ENCODE measurements around the gene ABAT. TPM values are rescaled to one million over a fixed set of nuclear protein-coding genes. Genes with fewer than 3 reads are reported as not detected.
"Not testable (repeated sequence)": the region's sequence is repeated elsewhere in the genome, so short reads cannot be mapped to it uniquely, and the experiment has no call there.

The ABAT gene
- total RNA-seq, 4 donors from 2014 or later: 5.5 to 8.4 (median 6.5) TPM

DNA sequence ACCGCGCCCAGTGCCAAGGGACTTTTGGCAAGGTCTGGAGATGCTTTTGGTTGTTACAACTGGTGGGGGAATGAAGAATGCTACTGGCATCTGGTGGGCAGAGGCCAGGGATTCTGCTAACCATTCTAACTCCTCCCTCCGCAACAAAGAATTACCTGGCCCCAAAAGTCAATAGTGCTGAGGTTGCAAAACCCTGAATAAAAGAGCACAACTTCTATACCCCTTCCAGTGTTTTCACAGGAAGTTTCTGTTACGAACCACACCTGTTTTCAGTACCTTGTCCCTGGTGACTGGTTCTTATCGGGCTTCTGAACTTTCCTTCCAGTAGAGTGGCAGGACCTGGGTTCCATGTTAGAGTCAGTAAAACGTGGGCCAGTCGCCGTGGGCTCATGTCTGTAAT is 17.3 kb downstream of the ABAT start:
- ATAC-seq (ENCODE audit: low FRiP score) (no peak), DNase-seq (ENCODE audit: low spot score) (no peak)
- TF ChIP-seq, protein P1, sequence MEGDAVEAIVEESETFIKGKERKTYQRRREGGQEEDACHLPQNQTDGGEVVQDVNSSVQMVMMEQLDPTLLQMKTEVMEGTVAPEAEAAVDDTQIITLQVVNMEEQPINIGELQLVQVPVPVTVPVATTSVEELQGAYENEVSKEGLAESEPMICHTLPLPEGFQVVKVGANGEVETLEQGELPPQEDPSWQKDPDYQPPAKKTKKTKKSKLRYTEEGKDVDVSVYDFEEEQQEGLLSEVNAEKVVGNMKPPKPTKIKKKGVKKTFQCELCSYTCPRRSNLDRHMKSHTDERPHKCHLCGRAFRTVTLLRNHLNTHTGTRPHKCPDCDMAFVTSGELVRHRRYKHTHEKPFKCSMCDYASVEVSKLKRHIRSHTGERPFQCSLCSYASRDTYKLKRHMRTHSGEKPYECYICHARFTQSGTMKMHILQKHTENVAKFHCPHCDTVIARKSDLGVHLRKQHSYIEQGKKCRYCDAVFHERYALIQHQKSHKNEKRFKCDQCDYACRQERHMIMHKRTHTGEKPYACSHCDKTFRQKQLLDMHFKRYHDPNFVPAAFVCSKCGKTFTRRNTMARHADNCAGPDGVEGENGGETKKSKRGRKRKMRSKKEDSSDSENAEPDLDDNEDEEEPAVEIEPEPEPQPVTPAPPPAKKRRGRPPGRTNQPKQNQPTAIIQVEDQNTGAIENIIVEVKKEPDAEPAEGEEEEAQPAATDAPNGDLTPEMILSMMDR (IDR thresholded peaks at IDR 0.05): no peak

DNA sequence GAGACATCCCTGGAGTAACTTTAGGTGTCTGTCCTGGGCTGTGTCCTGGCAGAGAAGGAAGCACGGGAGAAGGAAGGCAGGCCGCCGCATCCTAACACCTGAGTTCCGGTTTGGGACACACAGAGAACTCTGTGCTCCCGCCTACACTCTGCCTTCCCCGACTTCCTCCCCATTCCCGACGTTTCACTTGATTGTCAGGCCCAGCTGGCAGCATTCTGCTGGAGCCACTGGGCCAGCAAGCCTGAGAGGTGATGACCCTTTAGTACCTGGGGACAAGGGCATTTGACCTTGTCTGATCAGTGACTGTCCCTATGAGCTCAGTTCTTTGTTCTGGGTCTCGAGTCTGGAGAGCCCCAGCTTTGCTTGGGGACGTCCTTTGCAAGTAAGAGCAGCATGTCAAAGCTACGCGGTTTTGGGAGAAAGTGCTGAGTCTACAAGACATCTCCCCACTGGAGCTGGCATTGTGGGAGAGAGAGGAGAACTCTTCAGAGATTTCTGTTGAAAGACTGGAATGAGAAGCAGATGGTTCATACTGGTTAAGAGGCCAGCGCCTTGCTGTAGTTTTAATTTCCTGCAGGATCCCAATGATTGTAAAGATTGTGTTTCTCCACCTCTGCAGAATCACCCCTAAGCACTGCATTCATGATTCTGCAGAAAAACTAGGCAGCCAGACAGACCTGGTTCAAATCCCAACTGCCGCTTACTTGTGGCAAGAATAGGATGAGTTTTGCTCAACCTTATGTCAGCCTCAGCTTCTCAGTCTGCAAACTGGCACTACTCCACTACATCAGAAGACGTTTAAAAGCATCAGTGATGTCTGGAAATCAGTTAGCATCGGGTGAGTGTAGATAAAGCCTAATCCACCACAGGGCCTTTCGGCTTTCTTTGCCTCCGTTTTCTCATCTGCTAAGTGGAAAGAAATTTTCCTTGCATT is 20.6 kb downstream of the ABAT start:
- no peak for ATAC-seq (ENCODE audit: low FRiP score)

DNA sequence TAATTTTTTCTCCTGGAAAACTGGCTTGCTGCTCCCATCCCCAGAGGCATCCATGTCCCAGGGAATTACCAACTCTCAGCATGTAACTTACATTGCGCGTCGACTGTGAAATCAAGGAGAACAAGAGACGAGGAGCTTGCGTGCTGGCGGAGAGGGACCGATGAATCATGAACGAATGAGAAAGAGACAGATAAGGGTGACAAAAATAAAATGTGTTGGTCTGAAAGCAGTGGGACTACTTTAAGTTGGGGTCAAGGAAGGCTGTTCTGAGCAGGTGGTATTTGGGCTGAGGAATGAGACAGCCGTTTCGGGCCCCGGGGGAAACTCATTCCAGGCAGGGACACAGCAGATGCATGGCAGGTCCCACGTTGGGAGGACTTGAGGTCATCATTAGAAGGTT is 22.5 kb downstream of the ABAT start:
- TF ChIP-seq, protein P1 (IDR thresholded peaks at IDR 0.05): no peak
- ATAC-seq (ENCODE audit: low FRiP score) (no peak), DNase-seq (ENCODE audit: low spot score) (no peak)

More for the DNA sequence above, 20.6 kb downstream of the ABAT start:
- TF ChIP-seq, protein P1 (IDR thresholded peaks at IDR 0.05): no peak
- DNase-seq (ENCODE audit: low spot score): no peak

DNA sequence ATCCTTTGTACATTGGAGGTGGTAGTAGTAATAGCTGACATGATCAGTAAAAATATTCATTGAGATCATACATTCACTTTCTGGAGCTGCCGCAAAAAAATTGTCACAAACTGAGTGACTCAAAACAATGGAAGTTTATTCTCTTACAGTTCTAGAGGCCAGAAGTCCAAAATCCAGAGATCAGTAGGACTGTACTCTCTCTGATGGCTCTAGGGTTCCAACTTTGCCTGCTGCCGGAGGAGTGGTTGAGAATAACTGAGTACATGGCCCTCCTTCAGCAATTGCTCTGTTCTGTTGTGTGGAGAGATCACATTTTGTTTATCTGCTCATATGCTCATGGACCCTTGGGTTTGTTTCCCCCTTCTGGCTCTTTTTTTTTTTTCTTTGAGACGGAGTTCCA is 23.5 kb downstream of the ABAT start:
- TF ChIP-seq, protein P1 (IDR thresholded peaks at IDR 0.05): no peak
- ATAC-seq (ENCODE audit: low FRiP score) (no peak), DNase-seq (ENCODE audit: low spot score) (no peak)

DNA sequence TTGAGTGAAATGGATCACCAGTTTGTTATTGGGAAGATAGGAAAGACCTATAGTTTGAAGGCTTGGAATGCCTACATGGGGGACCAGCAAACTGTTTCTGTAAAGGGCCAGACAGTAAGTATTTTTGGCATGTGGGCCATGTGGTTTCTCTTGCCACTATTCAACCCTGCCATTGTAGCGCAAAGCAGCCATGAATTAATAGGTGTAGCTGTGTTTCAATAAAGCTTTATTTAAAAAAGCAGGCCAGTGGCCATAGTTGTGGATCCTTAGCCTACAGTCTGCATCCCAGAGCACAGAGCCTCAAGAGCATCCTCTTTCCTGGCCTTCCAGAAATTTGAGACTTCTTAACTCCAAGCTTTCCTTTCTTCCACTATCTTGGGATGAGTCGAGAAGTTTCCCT is 29.3 kb downstream of the ABAT start:
- DNase-seq (ENCODE audit: low spot score) (no peak), ATAC-seq (ENCODE audit: low FRiP score) (no peak)
- TF ChIP-seq, protein P1 (IDR thresholded peaks at IDR 0.05): no peak

DNA sequence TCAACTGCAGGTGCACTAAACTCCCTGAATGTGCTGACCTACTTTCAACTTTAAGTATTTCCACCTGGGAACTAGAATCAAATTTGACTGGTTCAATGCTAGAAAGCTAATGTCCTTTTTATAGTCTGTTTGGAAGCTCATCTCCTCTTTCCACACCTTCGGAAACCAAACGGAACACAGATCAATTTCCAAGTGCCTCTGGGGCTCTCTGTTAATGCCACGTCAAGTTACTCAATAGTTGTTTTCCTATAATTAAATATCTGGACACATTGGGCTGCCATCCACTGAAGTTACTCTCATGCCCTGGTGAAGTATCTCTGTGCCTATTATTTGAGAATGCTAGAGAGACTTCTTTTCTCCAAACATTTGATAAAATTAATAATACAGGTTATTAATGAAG is 29.7 kb downstream of the ABAT start:
- TF ChIP-seq, protein P1 (IDR thresholded peaks at IDR 0.05): no peak
- no peak for DNase-seq (ENCODE audit: low spot score)

DNA sequence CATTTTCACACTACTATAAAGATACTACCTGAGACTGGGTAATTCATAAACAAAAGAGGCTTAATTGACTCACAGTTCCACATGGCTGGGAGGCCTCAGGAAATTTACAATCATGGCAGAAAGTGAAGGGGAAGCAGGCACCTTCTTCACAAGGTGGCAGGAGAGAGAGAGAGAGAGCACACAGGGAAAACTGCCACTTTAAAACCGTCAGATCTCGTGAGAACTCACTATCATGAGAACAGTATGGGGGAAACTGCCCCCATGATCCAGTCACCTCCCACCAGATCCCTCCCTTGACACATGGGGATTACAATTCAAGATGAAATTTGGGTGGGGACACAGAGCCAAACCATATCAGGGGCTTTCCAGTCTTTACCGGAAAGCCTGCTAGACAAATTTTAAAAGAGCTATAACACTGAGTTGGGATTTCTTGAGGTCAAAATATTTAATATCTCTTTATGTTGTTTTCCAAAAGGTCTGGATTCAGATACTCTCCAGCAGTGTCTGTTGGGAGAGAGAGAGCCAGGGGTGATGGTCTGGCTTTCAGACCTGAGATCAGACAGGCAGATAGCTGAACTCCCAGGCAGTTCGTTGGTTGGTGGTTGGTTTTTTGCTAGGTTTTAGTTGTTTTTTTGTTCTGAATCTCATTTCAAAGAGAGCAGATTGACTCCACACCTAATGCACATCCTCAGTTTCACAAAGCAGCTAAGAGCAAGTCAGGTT is 30.8 kb downstream of the ABAT start:
- DNase-seq (ENCODE audit: low spot score); ATAC-seq (ENCODE audit: low FRiP score): not testable (repeated sequence)

More for the DNA sequence above, 29.7 kb downstream of the ABAT start:
- ATAC-seq (ENCODE audit: low FRiP score): no peak

Data from omental fat pad (tissue), 4 donors.